Endothelial cell of umbilical vein (primary cell): ENCODE data around the gene UBA52. TPM values are rescaled to one million over a fixed set of nuclear protein-coding genes. Genes with fewer than 3 reads are reported as not detected.

ENCODE experiments used
- BruUV-seq: library from RNA; stranded (reverse); fragments of 400-500 nt; replicated peaks from 2 replicates; lab custom pipeline; 2021; lab: Mats Ljungman, UMichigan
- CTCF ChIA-PET: fragments of 300-600, 350-600 bp; sonication (Branson Sonifier 250); formaldehyde crosslinking; loops from one replicate; lab custom pipeline; 2021; ENCODE audit warnings: antibody characterized with exemption, inconsistent platforms; lab: Charles Lee
- POLR2A ChIA-PET: fragments of 300-600, 350-600 bp; sonication (Branson Sonifier 250); formaldehyde crosslinking; loops from one replicate; lab custom pipeline; 2021; ENCODE audit warnings: antibody characterized with exemption, inconsistent platforms; lab: Charles Lee
- DNase-seq: peaks from one replicate; pipeline ENCODE4 v3.0.0-alpha.2; 2011; ENCODE audit warnings: low read depth, low spot score
- FAIRE-seq: peaks from 2 replicates; lab custom pipeline; 2011; peaks lifted over from hg19 to GRCh38; lab: Jason Lieb, UNC
- H2AFZ ChIP-seq: 2 replicates; pipeline ENCODE4 v1.6.0; 2012; ENCODE audit warnings: low read depth, low read length, control low read depth, inconsistent platforms
- H3K27ac ChIP-seq: 2 replicates; pipeline ENCODE4 v1.5.1; 2011; ENCODE audit warnings: low read depth, mild to moderate bottlenecking, control low read depth, low read length, moderate library complexity; ENCODE audit not compliant: insufficient read depth
- H3K27me3 ChIP-seq, 2 experiments: 2 replicates each; pipeline versions ENCODE4 v1.6.0 to v1.6.1; 2011; ENCODE audit warnings: low read length in 2 of 2, mixed read lengths in 1 of 2; ENCODE audit not compliant: control insufficient read depth in 2 of 2, insufficient read depth in 2 of 2
- H3K36me3 ChIP-seq, 2 experiments: 2 replicates in 1 of 2; 3 replicates in 1 of 2; pipeline ENCODE4 v1.5.1; 2011; ENCODE audit warnings: low read length in 2 of 2, mild to moderate bottlenecking in 1 of 2, moderate library complexity in 1 of 2; ENCODE audit not compliant: control insufficient read depth in 2 of 2, insufficient read depth in 2 of 2; ENCODE audit errors: extremely low read depth in 1 of 2
- H3K4me1 ChIP-seq: 3 replicates; pipeline ENCODE4 v1.5.1; 2011; ENCODE audit warnings: mild to moderate bottlenecking, low read length; ENCODE audit not compliant: control insufficient read depth, insufficient read depth; ENCODE audit errors: extremely low read depth
- H3K4me2 ChIP-seq: 2 replicates; pipeline ENCODE4 v1.6.1; 2011; ENCODE audit warnings: low read length, control low read depth, mixed read lengths; ENCODE audit not compliant: insufficient read depth
- H3K4me3 ChIP-seq, 3 experiments: fragments of 200-600 bp in 1 of 3; sonication (generic), shearing (Covaris generic) in 1 of 3; replicated peaks in 1 of 3; 2 replicates each; pipeline ENCODE4 v1.5.1; 2011 to 2016; ENCODE audit warnings: control low read depth in 3 of 3, low read length in 3 of 3, mild to moderate bottlenecking in 2 of 3, inconsistent platforms in 1 of 3, low read depth in 1 of 3, moderate library complexity in 1 of 3; ENCODE audit not compliant: insufficient read depth in 1 of 3
- H3K79me2 ChIP-seq: 2 replicates; pipeline ENCODE4 v1.6.0; 2012; ENCODE audit warnings: low read length, inconsistent platforms; ENCODE audit not compliant: control insufficient read depth, insufficient read depth
- H3K9ac ChIP-seq: replicated peaks from 2 replicates; pipeline ENCODE3; 2011; ENCODE audit warnings: low read length, control low read depth; ENCODE audit not compliant: insufficient read depth; ENCODE audit errors: extremely low read depth
- H3K9me1 ChIP-seq: replicated peaks from 3 replicates; pipeline ENCODE4 v1.6.0; 2011; ENCODE audit warnings: mild to moderate bottlenecking, low read length; ENCODE audit not compliant: control insufficient read depth, insufficient read depth; ENCODE audit errors: extremely low read depth
- H3K9me3 ChIP-seq: replicated peaks from 2 replicates; pipeline ENCODE4 v1.5.1; 2012; ENCODE audit warnings: low read length, inconsistent platforms; ENCODE audit not compliant: control insufficient read depth, insufficient read depth
- H4K20me1 ChIP-seq: replicated peaks from 2 replicates; pipeline ENCODE3; 2011; ENCODE audit warnings: mild to moderate bottlenecking, low read length; ENCODE audit not compliant: control insufficient read depth, insufficient read depth; ENCODE audit errors: extremely low read depth
- EZH2 ChIP-seq: IDR thresholded peaks from 2 replicates; pipeline ENCODE4 v1.6.1; 2012; ENCODE audit warnings: borderline replicate concordance, low read depth, mild to moderate bottlenecking, moderate library complexity, low read length, inconsistent platforms; ENCODE audit not compliant: severe bottlenecking
- FOS ChIP-seq: IDR thresholded peaks from 2 replicates; pipeline ENCODE4 v1.6.1; 2011; ENCODE audit warnings: mild to moderate bottlenecking, low read length, moderate library complexity, borderline replicate concordance; ENCODE audit not compliant: insufficient read depth
- GATA2 ChIP-seq: IDR thresholded peaks from 2 replicates; pipeline ENCODE4 v1.7.0; 2011; ENCODE audit warnings: low read depth, mild to moderate bottlenecking, moderate library complexity, mixed read lengths, low read length; ENCODE audit not compliant: insufficient read length, insufficient read depth
- JUN ChIP-seq: IDR thresholded peaks from 2 replicates; pipeline ENCODE4 v1.6.1; 2011; ENCODE audit warnings: borderline replicate concordance, low read depth; ENCODE audit not compliant: insufficient read length, insufficient read depth
- MYC ChIP-seq: IDR thresholded peaks from one replicate; pipeline ENCODE4 v1.6.1; 2011; ENCODE audit warnings: mild to moderate bottlenecking, low read depth, low read length
- POLR2A ChIP-seq: IDR thresholded peaks from 2 replicates; pipeline ENCODE4 v1.6.1; 2012; ENCODE audit warnings: low read depth, mild to moderate bottlenecking, control low read depth, low read length
- POLR2AphosphoS5 ChIP-seq: IDR thresholded peaks from 2 replicates; pipeline ENCODE4 v1.6.1; 2012; ENCODE audit warnings: low read depth, mild to moderate bottlenecking, control low read depth, low read length, moderate library complexity; ENCODE audit not compliant: insufficient read depth
- dilution Hi-C: fragments of 300-500 bp; cut with MboI; formaldehyde crosslinking; loops from one replicate; pipeline ENCODE4 v1.15.0; 2019; ENCODE audit warnings: low sequenced_read_pairs; ENCODE audit not compliant: extremely low pct_ligation_motif_present
- intact Hi-C: fragments of 100-400 bp; cut with micrococcal nuclease; formaldehyde crosslinking; loops from one replicate; pipeline ENCODE4 v1.10.0; 2022
- polyA plus RNA-seq, 4 experiments: library from polyadenylated mRNA; depleted of rRNA in 3 of 4; stranded (reverse) in 3 of 4; unstranded in 1 of 4; fragments of >200 nt; gene quantifications; 2 replicates each; pipeline versions ENCODE4 v1.2.1 to v1.2.3, GENCODE V29; 2011 to 2012; ENCODE audit warnings: missing spikeins in 1 of 4
- total RNA-seq: library from RNA; stranded (reverse); gene quantifications from 2 replicates; pipeline ENCODE4 v1.2.3, GENCODE V29; 2021
- TF ChIP-seq, protein P1 (sequence below): IDR thresholded peaks from 2 replicates; pipeline ENCODE4 v1.6.1; 2011; ENCODE audit not compliant: insufficient read depth, insufficient read length
- TF ChIP-seq, protein P2 (sequence below), 2 donors: IDR thresholded peaks; 1 replicate in 1 of 2; 2 replicates in 1 of 2; pipeline ENCODE4 v1.5.1; 2011; ENCODE audit warnings: low read length in 2 of 2, mild to moderate bottlenecking in 2 of 2, moderate library complexity in 2 of 2, control low read depth in 1 of 2, inconsistent platforms in 1 of 2, low read depth in 1 of 2; ENCODE audit not compliant: insufficient read depth in 1 of 2; ENCODE audit errors: extremely low read depth in 1 of 2

The UBA52 gene
- total and polyA plus RNA-seq, 2 donors (not counting 3 experiments of a cell fraction or from before 2014, with no cell fraction given), result 1,221 to 3,506 TPM

DNA sequence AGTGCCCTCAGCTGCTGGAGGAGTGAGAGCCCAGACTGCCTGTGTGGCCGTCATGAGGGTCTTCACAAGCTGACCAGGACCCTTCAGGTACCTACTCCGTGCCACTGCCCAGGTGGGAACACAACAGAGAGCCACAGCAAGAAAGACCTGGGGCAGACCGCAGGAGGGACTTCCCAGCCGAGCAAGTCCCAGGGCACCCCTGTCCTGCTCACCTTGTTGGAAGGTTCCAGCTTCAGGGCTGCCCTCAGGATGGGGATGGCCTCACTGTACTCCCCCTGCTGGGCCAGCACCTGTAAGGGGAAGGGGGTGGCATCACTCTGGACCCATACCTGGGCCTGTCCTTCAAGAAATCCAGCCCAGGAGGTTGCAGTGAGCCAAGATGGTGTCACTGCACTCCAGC lies 38.6 kb upstream of the UBA52 start:
- Histone ChIP-seq H3K9me3 (no peaks in the 10 kb centered on the region), H3K9ac (no peak overlapping the region), H2AFZ (no peak overlapping the region), H4K20me1 (no peaks in the 10 kb centered on the region), H3K36me3 (peaks cover 5 to 30% of the 10 kb centered on the region in 2 experiments), H3K9me1 (no peaks in the 10 kb centered on the region), H3K4me2 (no peak overlapping the region), H3K27me3 (no peaks in the 10 kb centered on the region), H3K27ac (no peak overlapping the region), H3K4me3 (no peak overlapping the region), H3K4me1 (no peaks in the 10 kb centered on the region), H3K79me2 (no peaks in the 10 kb centered on the region)
- BruUV-seq, result no TSS peak
- no peak for DNase-seq
- no peak for FAIRE-seq
- intact Hi-C loops, result no loop called here
- ChIA-PET POLR2A (no interaction called here), CTCF (no interaction called here)
- dilution Hi-C loops, result no loop called here
- no peak for TF ChIP-seq EZH2
- TF ChIP-seq JUN, result no peak
- TF ChIP-seq, protein P1, sequence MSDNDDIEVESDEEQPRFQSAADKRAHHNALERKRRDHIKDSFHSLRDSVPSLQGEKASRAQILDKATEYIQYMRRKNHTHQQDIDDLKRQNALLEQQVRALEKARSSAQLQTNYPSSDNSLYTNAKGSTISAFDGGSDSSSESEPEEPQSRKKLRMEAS, result no peak
- no peak for TF ChIP-seq FOS
- no peak for TF ChIP-seq POLR2AphosphoS5
- TF ChIP-seq, protein P2, sequence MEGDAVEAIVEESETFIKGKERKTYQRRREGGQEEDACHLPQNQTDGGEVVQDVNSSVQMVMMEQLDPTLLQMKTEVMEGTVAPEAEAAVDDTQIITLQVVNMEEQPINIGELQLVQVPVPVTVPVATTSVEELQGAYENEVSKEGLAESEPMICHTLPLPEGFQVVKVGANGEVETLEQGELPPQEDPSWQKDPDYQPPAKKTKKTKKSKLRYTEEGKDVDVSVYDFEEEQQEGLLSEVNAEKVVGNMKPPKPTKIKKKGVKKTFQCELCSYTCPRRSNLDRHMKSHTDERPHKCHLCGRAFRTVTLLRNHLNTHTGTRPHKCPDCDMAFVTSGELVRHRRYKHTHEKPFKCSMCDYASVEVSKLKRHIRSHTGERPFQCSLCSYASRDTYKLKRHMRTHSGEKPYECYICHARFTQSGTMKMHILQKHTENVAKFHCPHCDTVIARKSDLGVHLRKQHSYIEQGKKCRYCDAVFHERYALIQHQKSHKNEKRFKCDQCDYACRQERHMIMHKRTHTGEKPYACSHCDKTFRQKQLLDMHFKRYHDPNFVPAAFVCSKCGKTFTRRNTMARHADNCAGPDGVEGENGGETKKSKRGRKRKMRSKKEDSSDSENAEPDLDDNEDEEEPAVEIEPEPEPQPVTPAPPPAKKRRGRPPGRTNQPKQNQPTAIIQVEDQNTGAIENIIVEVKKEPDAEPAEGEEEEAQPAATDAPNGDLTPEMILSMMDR (IDR thresholded peaks at IDR 0.05; ENCODE audit: extremely low read depth in 1 of 2, insufficient read depth in 1 of 2, low read depth in 1 of 2, low read length in 2 of 2), result no peak
- TF ChIP-seq MYC, result no peak
- no peak for TF ChIP-seq GATA2
- TF ChIP-seq POLR2A, result no peak
